Neuronal stem cell (in vitro differentiated cells): Measurements from ENCODE around the gene PER2.
A peak's percentile ranks its signal among the peaks of the same experiment; 100 is the strongest.

Experiments used
- DNase-seq: peaks from one replicate; pipeline ENCODE4 v3.0.0-alpha.2; 2013; ENCODE audit warnings: low spot score
- H2AFZ ChIP-seq: one replicate; pipeline ENCODE4 v1.6.1; 2013; ENCODE audit warnings: mild to moderate bottlenecking, low read length, inconsistent platforms
- H2AK5ac ChIP-seq: 2 replicates; pipeline ENCODE4 v1.6.1; 2013; ENCODE audit warnings: low read depth, mild to moderate bottlenecking, inconsistent platforms, low read length, moderate library complexity, mixed read lengths
- H2BK120ac ChIP-seq: 2 replicates; pipeline ENCODE4 v1.6.1; 2013; ENCODE audit warnings: low read depth, mild to moderate bottlenecking, inconsistent platforms, low read length, moderate library complexity, mixed read lengths
- H2BK12ac ChIP-seq: one replicate; pipeline ENCODE4 v1.6.1; 2013; ENCODE audit warnings: low read length, inconsistent platforms
- H2BK15ac ChIP-seq: 2 replicates; pipeline ENCODE4 v1.6.1; 2013; ENCODE audit warnings: mild to moderate bottlenecking, low read length, inconsistent platforms, mixed read lengths
- H2BK5ac ChIP-seq: one replicate; pipeline ENCODE4 v1.6.1; 2013; ENCODE audit warnings: inconsistent platforms, mild to moderate bottlenecking, low read length, moderate library complexity
- H3K14ac ChIP-seq: one replicate; pipeline ENCODE4 v1.6.1; 2013; ENCODE audit warnings: low read length, inconsistent platforms
- H3K18ac ChIP-seq: 2 replicates; pipeline ENCODE4 v1.6.1; 2013; ENCODE audit warnings: low read length, inconsistent platforms
- H3K23ac ChIP-seq: 2 replicates; pipeline ENCODE4 v1.6.1; 2013; ENCODE audit warnings: low read depth, mild to moderate bottlenecking, mixed read lengths, low read length, inconsistent platforms; ENCODE audit not compliant: poor library complexity
- H3K27ac ChIP-seq: replicated peaks from 3 replicates; pipeline ENCODE4 v1.5.1; 2013; ENCODE audit warnings: low read length, inconsistent platforms
- H3K27me3 ChIP-seq, 3 experiments: 2 replicates each; pipeline ENCODE4 v1.6.1; 2013; ENCODE audit warnings: low read length in 3 of 3, mild to moderate bottlenecking in 2 of 3, inconsistent platforms in 1 of 3, low read depth in 1 of 3, mixed read lengths in 1 of 3, moderate library complexity in 1 of 3; ENCODE audit not compliant: control insufficient read depth in 3 of 3, insufficient read depth in 3 of 3
- H3K36me3 ChIP-seq, 2 donors: replicated peaks in 1 of 2; 2 replicates each; pipeline ENCODE4 v1.6.1; 2013; ENCODE audit warnings: low read length in 2 of 2; ENCODE audit not compliant: control insufficient read depth in 2 of 2, insufficient read depth in 2 of 2
- H3K4ac ChIP-seq: 2 replicates; pipeline ENCODE4 v1.6.1; 2013; ENCODE audit warnings: inconsistent platforms, mild to moderate bottlenecking, low read length, moderate library complexity
- H3K4me1 ChIP-seq, 2 donors: 1 replicate in 1 of 2; 2 replicates in 1 of 2; pipeline ENCODE4 v1.6.1; 2013; ENCODE audit warnings: low read length in 2 of 2, low read depth in 1 of 2; ENCODE audit not compliant: control insufficient read depth in 2 of 2, insufficient read depth in 1 of 2
- H3K4me2 ChIP-seq: one replicate; pipeline ENCODE4 v1.6.1; 2013; ENCODE audit warnings: mild to moderate bottlenecking, low read length, inconsistent platforms; ENCODE audit not compliant: insufficient read depth, poor library complexity, severe bottlenecking
- H3K4me3 ChIP-seq, 2 donors: 2 replicates each; pipeline ENCODE4 v1.5.1; 2013; ENCODE audit warnings: low read length in 2 of 2, mild to moderate bottlenecking in 2 of 2, inconsistent platforms in 1 of 2, moderate library complexity in 1 of 2
- H3K79me1 ChIP-seq: one replicate; pipeline ENCODE4 v1.6.1; 2013; ENCODE audit warnings: low read depth, mild to moderate bottlenecking, inconsistent platforms, low read length, moderate library complexity
- H3K9ac ChIP-seq: one replicate; pipeline ENCODE4 v1.6.1; 2013; ENCODE audit warnings: mild to moderate bottlenecking, low read depth, low read length, inconsistent platforms; ENCODE audit not compliant: poor library complexity
- H3K9me3 ChIP-seq, 2 donors: replicated peaks in 1 of 2; 2 replicates each; pipeline versions ENCODE3 to v1.6.1; 2013; ENCODE audit warnings: low read length in 2 of 2, mild to moderate bottlenecking in 2 of 2, inconsistent platforms in 1 of 2, low read depth in 1 of 2, mixed read lengths in 1 of 2, moderate library complexity in 1 of 2; ENCODE audit not compliant: control insufficient read depth in 2 of 2, insufficient read depth in 1 of 2
- H4K8ac ChIP-seq: one replicate; pipeline ENCODE4 v1.6.1; 2013; ENCODE audit warnings: low read depth, mild to moderate bottlenecking, inconsistent platforms, low read length, moderate library complexity
- H4K91ac ChIP-seq: one replicate; pipeline ENCODE4 v1.6.1; 2013; ENCODE audit warnings: low read length, low read depth, mild to moderate bottlenecking, inconsistent platforms; ENCODE audit not compliant: poor library complexity
- WGBS, 2 donors: extraction: QIAGEN DNeasy Blood & Tissue Kit; methylation state at CpG; one replicate each; pipeline ENCODE4 v1.1.7; 2013; ENCODE audit warnings: missing lambda C conversion rate in 2 of 2, mixed read lengths in 1 of 2; ENCODE audit not compliant: insufficient read length in 2 of 2, insufficient replicate concordance in 1 of 2; ENCODE audit errors: extremely low coverage in 2 of 2; 5-methylcytosine and 5-hydroxymethylcytosine counted together

PER2 gene

GRCh38 chr2:238235331-238235732 lies 53.1 kb downstream of the PER2 start:
- Histone ChIP-seq H3K9ac (no peak overlapping the region), H3K36me3 (peaks cover 0 to 6% of the 10 kb centered on the region in 2 donors), H3K4me2 (no peak overlapping the region), H2AK5ac (no peak overlapping the region), H2BK5ac (no peak overlapping the region), H2BK15ac (no peak overlapping the region), H3K4me1 (peaks cover 2 to 4% of the 10 kb centered on the region in 2 donors), H3K4ac (no peak overlapping the region), H3K4me3 (no peak overlapping the region), H4K91ac (no peak overlapping the region), H3K27ac (no peak overlapping the region), H4K8ac (no peak overlapping the region), H2AFZ (no peak overlapping the region), H3K79me1 (peaks cover 5% of the 10 kb centered on the region), H3K18ac (no peak overlapping the region), H3K14ac (no peak overlapping the region), H2BK120ac (no peak overlapping the region), H3K27me3 (peaks cover 4 to 43% (median 28%) of the 10 kb centered on the region in 3 experiments), H3K23ac (no peak overlapping the region), H2BK12ac (no peak overlapping the region), H3K9me3 (peaks cover 3 to 17% of the 10 kb centered on the region in 2 donors)
- no peak for DNase-seq
- WGBS, 2 donors, result no CpG with 5 or more reads among the region's 11 CpGs

GRCh38 chr2:238233625-238234024 lies 54.8 kb downstream of the PER2 start:
- H2AFZ ChIP-seq, result no peak overlapping the region
- H4K91ac ChIP-seq, result no peak overlapping the region
- H3K4me2 ChIP-seq, result no peak overlapping the region
- no peak overlapping the region for H2BK5ac ChIP-seq
- H3K27me3 ChIP-seq, result peaks cover under 1 to 47% (median 44%) of the 10 kb centered on the region in 3 experiments
- no peak overlapping the region for H2AK5ac ChIP-seq
- no peaks in the 10 kb centered on the region for H3K4me1 ChIP-seq
- no peak overlapping the region for H3K4me3 ChIP-seq
- H3K23ac ChIP-seq, result no peak overlapping the region
- no peak overlapping the region for H3K14ac ChIP-seq
- no peak overlapping the region for H2BK120ac ChIP-seq
- H4K8ac ChIP-seq, result no peak overlapping the region
- H3K36me3 ChIP-seq, result peaks cover 0 to 6% of the 10 kb centered on the region in 2 donors
- no peak overlapping the region for H3K9ac ChIP-seq
- H3K79me1 ChIP-seq, result peaks cover under 1% of the 10 kb centered on the region
- no peak overlapping the region for H2BK12ac ChIP-seq
- no peak overlapping the region for H3K18ac ChIP-seq
- no peak overlapping the region for H3K27ac ChIP-seq
- H2BK15ac ChIP-seq, result no peak overlapping the region
- no CpG with 5 or more reads among the region's 12 CpGs for WGBS, 2 donors
- peaks cover 0 to 14% of the 10 kb centered on the region in 2 donors for H3K9me3 ChIP-seq
- DNase-seq, result no peak
- no peak overlapping the region for H3K4ac ChIP-seq

GRCh38 chr2:238231809-238232208 lies 56.6 kb downstream of the PER2 start:
- WGBS, 2 donors, result no CpG with 5 or more reads among the region's 21 CpGs
- no peak for DNase-seq
- H2BK5ac ChIP-seq, result no peak overlapping the region
- peak overlapping the region; percentile 89 for H2AFZ ChIP-seq
- no peak overlapping the region for H3K9ac ChIP-seq
- H2BK12ac ChIP-seq, result no peak overlapping the region
- no peaks in the 10 kb centered on the region for H3K36me3 ChIP-seq
- H4K91ac ChIP-seq, result no peak overlapping the region
- no peak overlapping the region for H3K4ac ChIP-seq
- H3K9me3 ChIP-seq, result peaks cover 0 to 9% of the 10 kb centered on the region in 2 donors
- peaks cover 0 to 48% (median 31%) of the 10 kb centered on the region in 3 experiments for H3K27me3 ChIP-seq
- peak overlapping the region; percentile 61 for H3K23ac ChIP-seq
- no peak overlapping the region for H3K18ac ChIP-seq
- H3K4me1 ChIP-seq, result no peaks in the 10 kb centered on the region
- H3K4me3 ChIP-seq, result no peak overlapping the region
- no peak overlapping the region for H2BK120ac ChIP-seq
- no peaks in the 10 kb centered on the region for H3K79me1 ChIP-seq
- H3K4me2 ChIP-seq, result no peak overlapping the region
- H4K8ac ChIP-seq, result no peak overlapping the region
- H3K14ac ChIP-seq, result no peak overlapping the region
- no peak overlapping the region for H2BK15ac ChIP-seq
- no peak overlapping the region for H2AK5ac ChIP-seq
- no peak overlapping the region for H3K27ac ChIP-seq

DNA sequence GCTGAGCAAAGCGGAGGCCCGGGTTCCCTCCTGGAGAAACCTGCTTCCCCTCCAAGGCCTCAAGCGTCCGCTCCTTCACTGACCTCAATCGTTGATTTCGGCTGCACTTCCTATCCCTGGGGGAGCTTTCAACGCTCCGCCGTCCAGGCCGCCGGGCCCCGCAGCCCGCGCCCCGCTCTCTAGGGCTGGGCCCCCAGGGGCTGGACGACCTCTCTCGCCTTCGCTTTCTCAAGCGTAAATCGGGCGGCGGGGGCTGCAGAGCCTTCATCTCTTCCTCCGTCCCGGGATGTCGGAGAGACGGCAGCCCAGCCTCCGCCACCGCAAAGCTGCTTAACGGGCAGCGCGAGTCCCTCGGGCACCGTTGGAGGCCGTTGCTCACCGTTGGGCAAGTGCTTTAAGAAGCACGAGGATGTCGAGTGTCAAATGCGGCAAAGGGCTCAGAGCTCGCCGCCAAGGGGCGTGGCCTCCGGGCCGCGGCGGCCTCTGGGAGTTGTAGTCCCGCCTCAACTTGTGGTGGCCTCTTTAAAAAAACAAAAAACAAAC lies 57.1 kb downstream of the PER2 start:
- Histone ChIP-seq H3K18ac (peak overlapping the region; percentile 86), H3K27me3 (peaks cover 0 to 48% (median 29%) of the 10 kb centered on the region in 3 experiments), H4K91ac (no peak overlapping the region), H3K14ac (no peak overlapping the region), H3K79me1 (no peaks in the 10 kb centered on the region), H2BK15ac (peak overlapping the region; percentile 8), H3K4me1 (no peaks in the 10 kb centered on the region), H3K4me3 (peak overlapping the region; percentile 32 to 70), H2AFZ (peak overlapping the region; percentile 89), H2BK5ac (no peak overlapping the region), H2AK5ac (peak overlapping the region; percentile 31), H3K4ac (no peak overlapping the region), H3K27ac (no peak overlapping the region), H3K23ac (peak overlapping the region; percentile 61), H2BK120ac (no peak overlapping the region), H3K4me2 (peak overlapping the region; percentile 88), H3K36me3 (no peaks in the 10 kb centered on the region), H3K9ac (peak overlapping the region; percentile 61), H2BK12ac (no peak overlapping the region), H3K9me3 (peaks cover 0 to 9% of the 10 kb centered on the region in 2 donors), H4K8ac (no peak overlapping the region)
- peak; percentile 64 for DNase-seq
- WGBS, 2 donors, result no CpG with 5 or more reads among the region's 46 CpGs
